GM20000 (cell line): ENCODE measurements around the gene STPG2.

Experiments used
- DNase-seq: peaks from one replicate; pipeline ENCODE4 v3.0.0; 2012; ENCODE audit warnings: low spot score
- TF ChIP-seq, protein P1 (sequence below): IDR thresholded peaks from 2 replicates; pipeline ENCODE4 v1.5.1; 2012; ENCODE audit warnings: mild to moderate bottlenecking, control low read depth; ENCODE audit errors: extremely low read depth, missing control alignments

STPG2 gene

DNA sequence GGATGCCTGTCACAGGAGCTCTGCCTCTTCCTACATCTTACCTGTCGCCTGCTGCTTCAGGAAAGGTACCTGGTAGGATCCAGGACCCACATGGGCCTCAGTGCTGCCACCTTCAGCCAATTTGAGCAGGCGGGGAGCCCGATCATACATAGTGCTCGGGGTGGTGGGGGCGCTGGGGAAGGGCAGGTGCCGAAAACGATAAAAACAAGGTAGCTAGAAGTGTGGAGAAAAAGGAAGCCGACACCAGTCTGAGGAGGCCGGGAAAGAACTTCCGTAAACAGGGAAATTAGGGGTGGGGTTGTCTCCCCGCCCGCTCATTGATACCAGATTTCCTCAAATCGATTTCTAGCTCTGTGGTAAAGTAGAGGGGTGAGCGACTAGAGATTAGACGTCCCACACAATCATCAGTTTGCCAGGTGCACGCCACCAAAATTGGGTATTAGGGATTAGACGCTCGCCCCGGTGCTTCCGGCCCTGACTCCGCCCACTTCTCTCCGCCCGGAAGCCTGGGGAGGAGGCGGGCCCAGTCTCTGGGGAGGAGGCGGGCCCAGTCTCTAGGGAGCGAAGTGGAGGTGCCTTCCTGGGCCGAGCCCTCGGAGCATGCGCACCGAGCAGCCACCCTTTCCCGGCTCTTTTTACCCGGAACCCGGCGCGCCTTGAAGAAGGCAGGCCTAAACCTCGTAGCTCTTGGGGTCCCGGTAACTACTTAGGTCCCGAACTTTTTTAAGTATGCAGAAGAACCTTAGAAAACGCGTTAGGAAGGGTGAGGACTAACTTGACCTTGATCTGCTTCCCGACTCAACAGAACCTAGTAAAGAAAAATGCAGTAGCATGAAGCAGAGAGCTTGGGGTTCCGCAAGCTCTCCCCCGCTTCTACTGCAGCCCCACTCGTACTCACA is at the start of gene STPG2:
Gene STPG2 (minus strand): TSS at position 476 of the 899 bp plus-strand sequence.
- TF ChIP-seq, protein P1, sequence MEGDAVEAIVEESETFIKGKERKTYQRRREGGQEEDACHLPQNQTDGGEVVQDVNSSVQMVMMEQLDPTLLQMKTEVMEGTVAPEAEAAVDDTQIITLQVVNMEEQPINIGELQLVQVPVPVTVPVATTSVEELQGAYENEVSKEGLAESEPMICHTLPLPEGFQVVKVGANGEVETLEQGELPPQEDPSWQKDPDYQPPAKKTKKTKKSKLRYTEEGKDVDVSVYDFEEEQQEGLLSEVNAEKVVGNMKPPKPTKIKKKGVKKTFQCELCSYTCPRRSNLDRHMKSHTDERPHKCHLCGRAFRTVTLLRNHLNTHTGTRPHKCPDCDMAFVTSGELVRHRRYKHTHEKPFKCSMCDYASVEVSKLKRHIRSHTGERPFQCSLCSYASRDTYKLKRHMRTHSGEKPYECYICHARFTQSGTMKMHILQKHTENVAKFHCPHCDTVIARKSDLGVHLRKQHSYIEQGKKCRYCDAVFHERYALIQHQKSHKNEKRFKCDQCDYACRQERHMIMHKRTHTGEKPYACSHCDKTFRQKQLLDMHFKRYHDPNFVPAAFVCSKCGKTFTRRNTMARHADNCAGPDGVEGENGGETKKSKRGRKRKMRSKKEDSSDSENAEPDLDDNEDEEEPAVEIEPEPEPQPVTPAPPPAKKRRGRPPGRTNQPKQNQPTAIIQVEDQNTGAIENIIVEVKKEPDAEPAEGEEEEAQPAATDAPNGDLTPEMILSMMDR, result no peak
- peak; percentile 89 for DNase-seq

DNA sequence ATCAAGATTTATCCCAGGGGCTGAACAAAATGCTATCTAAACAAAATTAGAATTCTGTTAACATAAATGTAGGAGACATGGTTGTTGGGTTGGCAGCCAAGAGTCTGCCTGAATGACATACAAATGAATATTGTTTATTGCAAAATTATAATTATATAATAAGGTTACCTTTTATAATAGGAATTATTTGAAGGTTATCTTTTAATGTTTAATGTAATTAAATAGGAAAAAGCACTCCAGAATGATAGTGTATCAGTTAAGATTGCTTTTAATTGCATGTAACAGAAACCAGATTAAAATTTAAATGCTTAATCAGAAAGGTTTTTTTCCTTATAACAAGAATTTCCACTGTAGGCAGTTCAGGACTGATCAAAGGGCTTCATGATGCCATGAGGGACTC is 42.0 kb upstream of the STPG2 start:
- no peak for DNase-seq
- TF ChIP-seq, protein P1, result no peak

DNA sequence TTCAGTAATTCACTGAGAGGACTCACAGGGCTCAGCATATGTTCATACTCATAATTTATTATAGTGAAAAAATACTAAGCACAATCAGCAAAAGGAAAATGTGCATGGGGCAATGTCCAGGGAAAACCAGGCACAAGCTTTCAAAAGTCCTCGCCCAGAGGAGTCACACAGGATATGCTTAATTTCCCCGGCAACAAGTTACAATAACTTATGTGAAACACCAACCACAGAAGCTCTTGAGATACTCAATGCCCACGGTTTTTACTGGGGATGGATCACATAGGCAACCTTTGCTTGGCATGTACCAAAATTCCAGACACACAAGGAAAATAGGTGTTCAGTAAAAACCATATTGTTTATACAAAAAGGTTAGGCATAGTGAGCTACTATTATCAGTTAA is 38.5 kb upstream of the STPG2 start:
- TF ChIP-seq, protein P1, result no peak
- no peak for DNase-seq

DNA sequence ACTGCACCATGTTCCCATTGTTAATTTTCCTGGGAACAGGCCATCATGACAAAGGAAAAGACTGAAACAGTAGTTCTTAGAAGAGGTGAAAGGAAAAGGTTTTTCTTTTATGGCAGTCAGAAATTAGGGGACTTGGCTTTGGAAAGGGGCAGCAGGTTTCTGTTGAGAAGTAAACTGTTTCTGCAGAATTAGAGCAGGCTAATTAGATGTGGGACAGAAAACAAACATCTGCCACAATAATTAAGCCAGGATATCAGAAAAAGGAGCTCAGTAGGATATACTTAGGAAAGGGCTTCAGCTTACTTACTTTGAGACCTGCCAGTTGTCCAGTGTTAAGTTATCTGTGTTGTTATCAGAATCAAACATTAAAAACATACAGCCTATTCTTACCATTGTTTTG is 36.7 kb upstream of the STPG2 start:
- DNase-seq, result no peak
- TF ChIP-seq, protein P1, result no peak

DNA sequence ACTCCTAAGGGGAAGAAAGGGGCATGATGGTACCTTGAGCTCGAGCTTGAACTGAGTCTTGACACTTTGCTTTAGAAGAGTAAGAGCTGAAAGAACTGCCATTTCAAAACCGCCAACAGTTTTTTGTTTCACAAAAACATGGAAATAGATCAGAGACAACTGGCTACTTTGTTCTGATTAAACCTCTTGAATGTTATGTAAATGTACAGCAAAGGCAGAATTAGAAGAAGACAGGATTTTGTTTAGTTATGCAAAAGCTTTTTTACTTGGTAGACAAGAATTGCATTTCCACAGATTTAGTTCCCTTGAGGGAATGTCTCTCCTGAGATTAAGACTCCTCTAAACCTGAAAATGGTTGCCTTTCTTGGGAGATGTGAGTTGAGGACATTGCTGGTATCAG is 33.3 kb upstream of the STPG2 start:
- TF ChIP-seq, protein P1, result no peak
- no peak for DNase-seq

DNA sequence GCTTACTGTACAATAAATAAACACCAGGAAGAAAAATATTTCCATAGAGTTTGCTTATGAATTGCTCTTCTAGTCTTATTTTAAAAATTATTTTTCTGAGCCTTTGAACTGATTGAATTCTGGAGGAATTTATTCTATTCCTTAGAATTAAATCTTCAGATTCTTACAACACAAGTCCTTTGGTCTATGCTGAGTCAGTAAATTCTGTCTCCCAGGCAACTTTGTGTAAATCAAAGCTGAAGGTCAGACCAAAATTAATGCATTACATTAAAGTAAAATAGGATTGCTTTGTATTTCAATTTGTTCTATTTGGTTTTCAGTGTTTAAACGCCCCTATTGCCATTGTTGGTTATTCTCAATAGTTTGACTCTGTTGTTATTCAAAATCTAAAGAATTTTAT is 26.8 kb upstream of the STPG2 start:
- TF ChIP-seq, protein P1, result no peak
- no peak for DNase-seq

DNA sequence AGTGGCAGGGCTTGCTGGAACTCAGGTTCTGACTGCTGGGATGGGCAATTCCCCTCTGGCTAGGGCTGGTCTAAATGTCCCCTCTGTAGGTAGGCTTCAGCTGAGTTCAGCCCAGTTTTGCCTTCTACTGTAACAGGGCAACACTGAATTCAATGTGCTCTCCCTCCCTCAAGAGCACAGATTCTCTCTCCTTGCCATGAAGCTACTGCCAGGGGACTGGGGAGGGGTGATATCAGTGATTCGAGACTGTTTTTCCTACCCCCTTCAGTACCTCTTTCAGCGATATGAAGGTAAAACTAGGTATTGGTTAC is 23.4 kb upstream of the STPG2 start:
- no peak for DNase-seq
- TF ChIP-seq, protein P1, result no peak
